Liver (tissue), 3 donors: ENCODE results near the gene MAP4K3.

Experiments
- CTCF ChIP-seq: fragments of 150-350 bp; IDR thresholded peaks from 2 replicates; pipeline ENCODE4 v1.5.1; 2017; ENCODE audit warnings: improper control_type of control experiment, low read depth, low read length; ENCODE audit not compliant: missing input control
- FOXA1 ChIP-seq: IDR thresholded peaks from 2 replicates; pipeline ENCODE4 v1.6.1; 2016; ENCODE audit warnings: antibody characterized with exemption
- FOXA2 ChIP-seq: IDR thresholded peaks from 2 replicates; pipeline ENCODE4 v1.6.1; 2016; ENCODE audit warnings: antibody characterized with exemption
- GABPA ChIP-seq, 2 donors: IDR thresholded peaks in 1 of 2; conservative IDR thresholded peaks in 1 of 2; 2 replicates each; pipeline ENCODE4 v1.6.1; 2016; ENCODE audit warnings: antibody characterized with exemption in 2 of 2, mild to moderate bottlenecking in 1 of 2, moderate library complexity in 1 of 2
- HNF4A ChIP-seq, 2 donors: conservative IDR thresholded peaks; 2 replicates each; pipeline ENCODE4 v1.6.1; 2016; ENCODE audit warnings: antibody characterized with exemption in 2 of 2, mild to moderate bottlenecking in 2 of 2
- JUND ChIP-seq, 2 donors: IDR thresholded peaks; 2 replicates each; pipeline ENCODE4 v1.6.1; 2016; ENCODE audit warnings: antibody characterized with exemption in 2 of 2
- RAD21 ChIP-seq, 2 donors: IDR thresholded peaks; 2 replicates each; pipeline ENCODE4 v1.6.1; 2016; ENCODE audit warnings: antibody characterized with exemption in 2 of 2, mild to moderate bottlenecking in 2 of 2
- SP1 ChIP-seq: IDR thresholded peaks from 2 replicates; pipeline ENCODE4 v1.6.1; 2018; ENCODE audit warnings: antibody characterized with exemption, mild to moderate bottlenecking
- TAF1 ChIP-seq: conservative IDR thresholded peaks from 2 replicates; pipeline ENCODE4 v1.6.1; 2016; ENCODE audit warnings: antibody characterized with exemption, mild to moderate bottlenecking
- YY1 ChIP-seq: IDR thresholded peaks from 2 replicates; pipeline ENCODE4 v1.6.1; 2016; ENCODE audit warnings: antibody characterized with exemption, mild to moderate bottlenecking
- TF ChIP-seq, protein P1 (sequence below): IDR thresholded peaks from 2 replicates; pipeline ENCODE4 v1.6.1; 2016; ENCODE audit warnings: antibody characterized with exemption, mild to moderate bottlenecking
- TF ChIP-seq, protein P2 (sequence below): IDR thresholded peaks from 2 replicates; pipeline ENCODE4 v1.6.1; 2016; ENCODE audit warnings: antibody characterized with exemption
- TF ChIP-seq, protein P3 (sequence below): IDR thresholded peaks from 2 replicates; pipeline ENCODE4 v1.6.1; 2016; ENCODE audit warnings: antibody characterized with exemption
- TF ChIP-seq, protein P4 (sequence below): IDR thresholded peaks from 2 replicates; pipeline ENCODE4 v1.6.1; 2016; ENCODE audit warnings: antibody characterized with exemption
- donor health status: healthy.
- donor health status: healthy.

DNA sequence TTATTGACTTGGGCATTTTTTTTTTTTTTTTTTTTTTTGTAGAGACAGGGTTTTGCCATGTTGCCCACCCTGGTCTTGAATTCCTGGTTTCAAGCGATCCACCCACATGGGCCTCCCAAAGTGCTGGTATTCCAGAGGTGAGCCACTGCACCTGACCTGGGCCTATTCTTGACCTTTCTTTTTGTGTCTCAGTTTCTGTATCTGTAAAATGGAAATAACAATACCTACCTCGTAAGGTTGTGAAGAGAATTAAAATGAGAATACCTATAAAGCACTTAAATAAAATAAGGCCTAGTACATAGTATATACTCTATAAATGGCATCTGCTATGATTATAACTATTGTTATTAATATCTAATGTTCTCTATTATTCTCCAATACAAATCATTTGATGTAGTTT lies 15.7 kb downstream of the MAP4K3 start:
- TF ChIP-seq HNF4A (conservative IDR thresholded peaks at IDR 0.05) (no peak), CTCF (no peak), TAF1 (no peak), GABPA (IDR thresholded peaks at IDR 0.05 in 1 of 2, conservative IDR thresholded peaks at IDR 0.05 in 1 of 2) (no peak), RAD21 (IDR thresholded peaks at IDR 0.05) (no peak), FOXA1 (no peak), SP1 (no peak), JUND (IDR thresholded peaks at IDR 0.05) (no peak), FOXA2 (no peak), YY1 (no peak)
- TF ChIP-seq, protein P1, sequence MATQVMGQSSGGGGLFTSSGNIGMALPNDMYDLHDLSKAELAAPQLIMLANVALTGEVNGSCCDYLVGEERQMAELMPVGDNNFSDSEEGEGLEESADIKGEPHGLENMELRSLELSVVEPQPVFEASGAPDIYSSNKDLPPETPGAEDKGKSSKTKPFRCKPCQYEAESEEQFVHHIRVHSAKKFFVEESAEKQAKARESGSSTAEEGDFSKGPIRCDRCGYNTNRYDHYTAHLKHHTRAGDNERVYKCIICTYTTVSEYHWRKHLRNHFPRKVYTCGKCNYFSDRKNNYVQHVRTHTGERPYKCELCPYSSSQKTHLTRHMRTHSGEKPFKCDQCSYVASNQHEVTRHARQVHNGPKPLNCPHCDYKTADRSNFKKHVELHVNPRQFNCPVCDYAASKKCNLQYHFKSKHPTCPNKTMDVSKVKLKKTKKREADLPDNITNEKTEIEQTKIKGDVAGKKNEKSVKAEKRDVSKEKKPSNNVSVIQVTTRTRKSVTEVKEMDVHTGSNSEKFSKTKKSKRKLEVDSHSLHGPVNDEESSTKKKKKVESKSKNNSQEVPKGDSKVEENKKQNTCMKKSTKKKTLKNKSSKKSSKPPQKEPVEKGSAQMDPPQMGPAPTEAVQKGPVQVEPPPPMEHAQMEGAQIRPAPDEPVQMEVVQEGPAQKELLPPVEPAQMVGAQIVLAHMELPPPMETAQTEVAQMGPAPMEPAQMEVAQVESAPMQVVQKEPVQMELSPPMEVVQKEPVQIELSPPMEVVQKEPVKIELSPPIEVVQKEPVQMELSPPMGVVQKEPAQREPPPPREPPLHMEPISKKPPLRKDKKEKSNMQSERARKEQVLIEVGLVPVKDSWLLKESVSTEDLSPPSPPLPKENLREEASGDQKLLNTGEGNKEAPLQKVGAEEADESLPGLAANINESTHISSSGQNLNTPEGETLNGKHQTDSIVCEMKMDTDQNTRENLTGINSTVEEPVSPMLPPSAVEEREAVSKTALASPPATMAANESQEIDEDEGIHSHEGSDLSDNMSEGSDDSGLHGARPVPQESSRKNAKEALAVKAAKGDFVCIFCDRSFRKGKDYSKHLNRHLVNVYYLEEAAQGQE, result no peak
- TF ChIP-seq, protein P2, sequence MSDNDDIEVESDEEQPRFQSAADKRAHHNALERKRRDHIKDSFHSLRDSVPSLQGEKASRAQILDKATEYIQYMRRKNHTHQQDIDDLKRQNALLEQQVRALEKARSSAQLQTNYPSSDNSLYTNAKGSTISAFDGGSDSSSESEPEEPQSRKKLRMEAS, result no peak
- TF ChIP-seq, protein P3, sequence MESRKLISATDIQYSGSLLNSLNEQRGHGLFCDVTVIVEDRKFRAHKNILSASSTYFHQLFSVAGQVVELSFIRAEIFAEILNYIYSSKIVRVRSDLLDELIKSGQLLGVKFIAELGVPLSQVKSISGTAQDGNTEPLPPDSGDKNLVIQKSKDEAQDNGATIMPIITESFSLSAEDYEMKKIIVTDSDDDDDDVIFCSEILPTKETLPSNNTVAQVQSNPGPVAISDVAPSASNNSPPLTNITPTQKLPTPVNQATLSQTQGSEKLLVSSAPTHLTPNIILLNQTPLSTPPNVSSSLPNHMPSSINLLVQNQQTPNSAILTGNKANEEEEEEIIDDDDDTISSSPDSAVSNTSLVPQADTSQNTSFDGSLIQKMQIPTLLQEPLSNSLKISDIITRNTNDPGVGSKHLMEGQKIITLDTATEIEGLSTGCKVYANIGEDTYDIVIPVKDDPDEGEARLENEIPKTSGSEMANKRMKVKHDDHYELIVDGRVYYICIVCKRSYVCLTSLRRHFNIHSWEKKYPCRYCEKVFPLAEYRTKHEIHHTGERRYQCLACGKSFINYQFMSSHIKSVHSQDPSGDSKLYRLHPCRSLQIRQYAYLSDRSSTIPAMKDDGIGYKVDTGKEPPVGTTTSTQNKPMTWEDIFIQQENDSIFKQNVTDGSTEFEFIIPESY, result no peak
- TF ChIP-seq, protein P4, sequence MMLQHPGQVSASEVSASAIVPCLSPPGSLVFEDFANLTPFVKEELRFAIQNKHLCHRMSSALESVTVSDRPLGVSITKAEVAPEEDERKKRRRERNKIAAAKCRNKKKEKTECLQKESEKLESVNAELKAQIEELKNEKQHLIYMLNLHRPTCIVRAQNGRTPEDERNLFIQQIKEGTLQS, result no peak
